GM10248 (cell line): ENCODE results near the gene TTLL7.

Source experiments
- CTCF ChIA-PET: fragments of 300-600 bp; sonication (Branson Sonifier 250); formaldehyde crosslinking; extraction: SDS; loops from one replicate; lab custom pipeline; 2021; ENCODE audit warnings: antibody characterized with exemption; lab: Yijun Ruan, JAX
- POLR2A ChIA-PET: fragments of 350-650 bp; sonication (Branson Sonifier 250); formaldehyde crosslinking; extraction: SDS; loops from one replicate; lab custom pipeline; 2020; ENCODE audit warnings: antibody characterized with exemption; lab: Yijun Ruan, JAX
- DNase-seq: peaks from one replicate; pipeline ENCODE4 v3.0.0; 2012; ENCODE audit errors: extremely low spot score
- CTCF ChIP-seq: IDR thresholded peaks from 2 replicates; pipeline ENCODE4 v1.5.1; 2012; ENCODE audit warnings: mild to moderate bottlenecking, low read depth; ENCODE audit errors: extremely low read depth, missing control alignments, control extremely low read depth

The TTLL7 gene

GRCh38 chr1:83912876-83913275, 86.1 kb downstream of the TTLL7 start:
- ChIA-PET POLR2A (no interaction called here), CTCF (interaction anchor here (1.1 to 1.3 kb wide), 2 partner anchors 11 to 17 kb away, joined by 3 read pairs; no protein-coding TSS in a partner anchor)
- no peak for TF ChIP-seq CTCF
- DNase-seq, result no peak

- CTCF ChIA-PET, result interaction anchor here (1.3 to 1.4 kb wide), 2 partner anchors 8 to 13 kb away, joined by 3 to 4 read pairs; no protein-coding TSS in a partner anchor
- POLR2A ChIA-PET, result no interaction called here
- TF ChIP-seq CTCF, result no peak
- DNase-seq, result no peak
Observed at GRCh38 chr1:83910461-83910860, 88.5 kb downstream of the TTLL7 start.

DNA sequence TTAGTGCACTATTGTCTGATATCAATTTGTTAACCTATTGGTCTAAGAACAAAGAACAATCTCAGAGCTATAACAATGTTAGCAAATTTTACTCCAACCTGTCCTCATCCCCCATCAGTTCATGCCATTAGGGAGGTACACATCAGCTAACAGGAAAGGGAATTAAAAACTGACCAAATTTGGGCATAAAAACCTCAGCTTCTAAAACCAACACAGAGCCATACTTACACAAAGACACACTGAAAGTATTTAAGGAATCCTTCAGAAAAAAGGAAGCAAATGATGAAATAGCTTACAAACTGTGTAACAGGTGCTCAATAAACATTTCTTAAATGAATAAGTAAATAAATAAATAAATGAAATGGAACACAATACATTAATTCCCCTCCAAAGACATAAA, 89.2 kb downstream of the TTLL7 start:
- ChIA-PET CTCF (interaction anchor here (1.0 to 1.6 kb wide), 5 partner anchors 9 to 844 kb away, joined by 3 to 4 read pairs (median 3); no protein-coding TSS in a partner anchor), POLR2A (no interaction called here)
- no peak for DNase-seq
- TF ChIP-seq CTCF, result no peak

DNA sequence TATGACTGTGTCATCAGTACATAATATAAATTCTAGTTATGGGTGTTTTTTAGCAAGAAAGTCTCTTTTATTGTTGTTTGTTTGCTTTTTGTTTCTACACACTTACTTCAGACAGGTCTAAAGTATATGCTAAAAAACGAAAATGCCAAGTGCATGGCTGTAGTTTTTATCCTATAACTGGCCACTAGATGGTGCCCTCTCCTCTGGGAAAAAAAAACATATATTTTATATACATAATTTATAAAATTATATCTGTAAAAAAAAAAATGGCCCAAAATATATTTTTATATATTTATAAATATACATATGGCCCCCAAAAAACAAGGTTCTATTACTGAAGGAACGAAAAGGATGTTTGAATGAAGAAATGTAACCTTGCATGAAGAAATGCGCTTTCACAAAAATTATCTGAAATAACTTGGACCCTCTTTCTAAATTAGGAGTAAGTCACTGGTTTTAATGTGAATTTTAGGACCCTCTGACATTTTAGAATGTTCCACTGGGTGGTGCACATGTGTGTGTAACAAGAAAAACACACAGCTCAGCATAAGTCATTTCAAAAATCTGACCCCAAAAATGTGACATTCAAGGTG, 93.5 kb downstream of the TTLL7 start:
- TF ChIP-seq CTCF, result peak; percentile 38
- POLR2A ChIA-PET, result no interaction called here
- CTCF ChIA-PET, result interaction anchor here (0.9 to 2.2 kb wide), 9 partner anchors 13 to 867 kb away, joined by 3 to 6 read pairs (median 4); no protein-coding TSS in a partner anchor
- peak; percentile 8 for DNase-seq

- ChIA-PET POLR2A (no interaction called here), CTCF (no interaction called here)
- DNase-seq, result no peak
- no peak for TF ChIP-seq CTCF
Observed at GRCh38 chr1:83901547-83902155, 97.3 kb downstream of the TTLL7 start.

- POLR2A ChIA-PET, result no interaction called here
- DNase-seq, result no peak
- CTCF ChIA-PET, result interaction anchor here (1.6 kb wide), 1 partner anchor 18 kb away, joined by 4 read pairs; no protein-coding TSS in a partner anchor
- no peak for TF ChIP-seq CTCF
Observed at GRCh38 chr1:83900524-83900923, 98.4 kb downstream of the TTLL7 start.
